ENCODE measurements around the gene KIAA1671.
A peak's percentile ranks its signal among the peaks of the same experiment; 100 is the strongest.

Gene KIAA1671

GRCh38 chr22:25096638-25097405 is 144.3 kb downstream of the KIAA1671 start:
- DNase-seq: no peak

DNA sequence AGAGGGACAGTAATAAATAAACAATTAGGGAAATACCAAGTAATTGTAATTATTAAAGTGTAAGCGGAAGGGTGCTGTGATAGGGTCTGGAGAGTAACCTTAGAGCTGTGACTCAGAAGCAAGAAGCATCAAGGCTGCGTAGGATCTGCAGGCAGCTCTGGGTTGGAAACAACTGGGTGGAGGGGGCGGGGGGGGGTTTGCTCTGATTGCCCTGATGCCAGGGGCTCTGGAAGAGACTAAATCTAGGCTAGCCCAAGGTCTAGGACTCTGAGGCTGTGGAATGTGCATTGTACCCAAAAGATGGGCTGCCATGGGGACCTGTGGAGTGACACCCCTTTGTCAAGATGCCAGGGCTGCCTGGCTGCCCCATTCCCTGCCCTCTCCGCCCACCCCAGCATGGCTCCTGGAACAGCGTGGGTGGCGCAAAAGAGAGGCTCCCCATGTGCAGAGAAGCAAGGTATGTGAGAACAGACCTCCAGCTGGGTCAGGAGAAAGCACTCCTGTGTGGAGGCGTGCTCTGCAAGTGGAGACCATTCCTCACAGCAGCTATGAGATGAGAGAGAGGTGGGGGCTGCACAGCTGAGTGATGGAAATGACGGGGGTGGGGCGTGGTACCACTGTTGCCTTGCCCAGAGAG is 146.0 kb downstream of the KIAA1671 start:
- no peak for DNase-seq

- DNase-seq: no peak
These were observed 146.7 kb downstream of the KIAA1671 start for GRCh38 chr22:25099202-25099601.

- no peak for DNase-seq
These were observed 147.9 kb downstream of the KIAA1671 start for GRCh38 chr22:25100402-25100801.

DNA sequence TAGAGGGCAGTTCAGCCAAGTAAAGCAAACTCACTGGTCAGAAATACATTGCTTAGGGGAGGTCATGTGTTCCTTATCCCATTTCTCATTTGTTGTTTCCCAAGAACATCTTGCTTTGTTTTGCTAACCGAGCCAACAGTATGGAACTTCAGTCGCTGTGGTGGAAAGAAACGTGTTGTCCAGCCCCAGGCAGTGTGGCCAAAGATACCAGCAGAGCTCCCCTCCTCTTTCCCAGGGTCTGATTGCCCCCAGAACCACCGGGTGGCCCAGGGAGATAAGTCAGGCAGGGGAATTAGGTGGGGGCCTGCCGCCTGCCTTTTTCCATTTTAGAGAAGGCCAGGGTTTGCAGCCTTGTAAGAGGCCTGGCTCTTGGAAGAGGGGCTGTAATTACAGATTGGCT is 148.4 kb downstream of the KIAA1671 start:
- DNase-seq: no peak

GRCh38 chr22:25101501-25101900 is 149.0 kb downstream of the KIAA1671 start:
- DNase-seq: no peak

DNA sequence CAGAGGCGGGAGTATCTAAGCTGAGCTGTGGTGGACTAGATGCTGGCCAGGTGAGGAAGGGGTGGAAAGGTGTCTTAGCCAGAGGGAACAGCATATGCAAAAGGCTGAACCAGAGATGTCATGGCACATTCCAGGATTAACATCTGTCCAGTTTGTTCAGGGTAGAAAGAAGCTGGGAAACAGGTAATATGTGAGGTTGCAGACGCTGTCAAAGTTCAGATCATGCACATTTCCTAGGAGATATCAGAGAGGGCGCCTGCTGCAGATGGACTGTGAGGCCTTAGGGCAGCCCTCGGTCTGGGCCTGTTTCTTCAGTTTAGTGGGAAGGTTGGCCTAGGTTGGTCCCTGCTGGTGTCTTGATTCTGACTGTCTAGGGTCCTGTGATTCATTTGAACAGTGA is 149.5 kb downstream of the KIAA1671 start:
- no peak for DNase-seq

DNA sequence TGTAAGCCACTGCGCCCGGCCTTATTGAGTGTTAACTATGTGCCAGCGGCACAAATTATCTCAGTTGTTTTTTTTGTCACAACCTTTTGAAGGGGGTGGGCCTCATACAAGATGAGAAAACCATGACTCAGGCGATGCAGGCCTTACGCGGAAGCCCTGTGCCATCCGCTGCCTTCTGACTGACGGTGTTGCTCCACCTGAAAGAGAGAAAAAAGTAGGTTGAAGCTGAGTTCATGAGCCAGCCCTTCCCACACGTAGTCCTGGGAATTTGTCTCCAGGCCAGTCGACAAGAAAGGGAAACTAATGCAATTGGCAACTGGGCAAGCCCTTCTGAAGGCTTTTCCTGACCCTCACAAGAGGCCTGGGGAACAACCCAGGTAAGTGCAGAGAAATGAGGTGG is 150.2 kb downstream of the KIAA1671 start:
- DNase-seq: no peak

GRCh38 chr22:25104367-25104766 is 151.9 kb downstream of the KIAA1671 start:
- DNase-seq: no peak

DNA sequence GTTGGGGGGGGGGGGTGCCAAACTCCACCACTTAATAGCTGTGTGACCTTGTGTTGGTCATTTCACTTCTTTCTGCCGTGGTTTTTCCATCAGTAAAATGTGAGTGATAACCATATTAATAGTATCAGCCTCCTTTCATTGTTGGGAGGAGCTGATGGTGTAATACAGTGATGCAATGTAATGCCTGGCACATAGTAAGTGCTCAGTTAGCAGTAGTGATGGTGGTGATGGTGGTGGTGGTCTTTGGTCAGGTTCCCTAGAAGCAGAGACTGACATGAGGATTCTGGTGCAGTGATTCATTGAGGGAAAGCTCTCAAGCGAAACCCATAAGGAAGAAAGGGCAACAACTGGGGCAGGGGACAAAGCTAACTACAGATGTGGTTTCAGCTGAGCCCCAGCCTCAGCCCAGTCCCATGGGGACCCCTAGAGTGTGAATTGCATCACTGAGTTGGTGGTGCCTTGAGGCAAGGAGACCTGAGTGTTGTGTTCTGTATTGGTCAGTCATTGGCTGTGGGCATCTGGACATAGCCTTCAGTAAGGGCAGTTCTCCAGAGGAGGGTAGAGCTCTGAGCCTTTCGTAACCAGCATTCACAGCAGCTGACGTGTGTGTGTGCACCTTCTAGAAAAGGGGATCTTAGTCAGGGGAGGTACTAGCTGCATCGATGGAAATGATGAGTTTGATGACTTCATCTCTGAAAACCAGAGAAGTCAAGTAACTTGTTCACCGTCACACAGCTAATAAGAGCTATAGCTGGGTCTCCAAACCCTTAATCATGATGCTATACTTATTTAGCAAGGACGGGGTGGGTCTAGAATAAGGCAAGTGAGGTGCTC is 153.5 kb downstream of the KIAA1671 start:
- DNase-seq: no peak

- no peak for DNase-seq
These were observed 157.5 kb downstream of the KIAA1671 start for GRCh38 chr22:25109878-25110595.

DNA sequence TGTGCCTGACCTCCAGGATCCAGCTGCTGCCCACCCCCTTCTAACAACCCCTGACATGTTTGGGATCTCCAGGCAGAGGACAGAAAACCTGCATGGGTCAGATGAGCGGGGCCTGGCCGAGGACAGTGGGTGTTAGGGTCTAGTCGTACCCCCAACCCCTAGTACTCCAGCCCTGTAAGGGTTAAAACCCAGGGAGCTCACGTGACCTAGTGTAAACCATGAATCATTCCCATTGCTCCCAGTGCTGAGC is 158.0 kb downstream of the KIAA1671 start:
- DNase-seq: no peak

DNA sequence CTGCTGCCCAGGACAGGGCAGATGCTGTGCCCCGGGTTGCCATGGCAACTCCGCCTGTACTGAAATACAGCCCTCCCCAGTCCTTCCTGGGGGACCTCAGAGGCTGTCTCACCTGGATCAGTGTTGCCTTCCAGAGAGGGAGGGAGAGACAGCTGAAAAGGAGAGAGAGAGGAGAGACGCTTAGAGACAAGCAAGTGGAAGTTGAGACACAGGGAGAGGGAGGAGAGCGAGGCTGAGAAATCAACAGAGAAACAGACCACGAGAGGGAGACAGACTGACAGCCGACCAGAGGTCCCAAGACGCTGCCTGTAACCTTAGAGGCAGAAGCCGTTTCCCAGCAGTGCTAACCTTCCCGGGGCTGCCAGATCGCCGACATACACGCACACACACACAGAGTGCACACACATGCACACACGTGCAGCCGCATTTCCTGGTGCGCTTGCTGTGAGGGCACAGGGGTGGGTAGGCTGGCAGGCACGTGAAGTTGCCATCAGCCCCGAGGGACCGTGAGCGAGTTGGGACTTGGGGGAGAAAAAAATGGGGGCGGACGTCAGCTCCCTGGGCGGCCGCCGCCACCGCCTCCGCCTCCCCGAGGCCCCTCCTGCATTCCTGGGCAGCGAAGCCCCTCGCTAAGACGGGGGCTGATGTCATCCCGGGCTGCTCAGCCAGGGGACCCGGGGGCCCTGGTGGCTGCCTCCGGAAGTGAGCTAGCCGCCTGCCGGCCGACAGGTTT is 158.5 kb downstream of the KIAA1671 start:
- DNase-seq: peak; percentile 93

DNA sequence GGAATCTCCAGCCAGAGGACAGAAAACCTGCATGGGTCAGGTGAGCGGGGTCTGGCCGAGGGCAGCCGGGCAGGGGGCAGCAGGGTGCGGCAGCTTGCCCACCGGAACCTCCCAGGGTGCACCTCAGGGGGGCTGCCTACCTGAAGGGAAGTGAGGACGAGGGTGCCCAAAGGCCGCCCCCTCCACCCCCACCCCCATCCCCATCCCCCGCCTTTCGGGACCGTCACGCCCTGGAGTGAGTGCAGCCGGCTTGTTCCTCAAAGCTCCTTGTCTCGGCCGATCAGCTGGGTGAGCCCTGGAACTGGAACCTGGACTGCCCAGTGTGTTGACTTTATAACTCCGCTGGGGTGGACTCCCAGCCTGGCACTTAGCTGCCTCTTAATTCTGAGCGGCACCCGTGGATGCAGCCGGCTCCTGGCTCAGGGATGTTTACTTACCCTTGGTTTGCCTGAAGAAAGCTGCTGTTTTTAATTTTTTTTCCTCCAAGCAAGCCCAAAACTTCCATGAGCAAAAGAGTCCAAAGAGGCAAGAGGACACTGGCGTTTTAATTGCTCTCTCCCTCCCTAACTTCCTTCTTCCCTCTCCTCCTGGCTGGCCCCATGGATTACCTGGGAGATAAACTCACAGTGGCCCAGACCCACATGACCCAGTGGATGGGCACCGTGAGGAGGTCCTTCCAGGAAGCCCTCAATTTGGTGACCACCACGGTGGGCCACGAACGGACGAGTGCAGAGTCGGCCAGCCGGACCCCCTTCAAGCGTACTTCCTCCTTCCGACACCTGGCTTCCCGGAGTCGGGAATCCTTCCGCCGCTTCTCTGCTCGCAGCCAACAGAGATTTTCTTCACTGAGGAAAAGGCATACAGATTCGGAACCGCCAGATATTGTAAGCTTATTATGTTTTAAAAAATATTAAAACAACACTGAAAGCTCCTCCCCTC is 159.3 kb downstream of the KIAA1671 start:
- no peak for DNase-seq

- DNase-seq: no peak
These were observed 160.2 kb downstream of the KIAA1671 start for GRCh38 chr22:25112538-25113253.

GRCh38 chr22:25113316-25113721 is 160.8 kb downstream of the KIAA1671 start:
- no peak for DNase-seq

DNA sequence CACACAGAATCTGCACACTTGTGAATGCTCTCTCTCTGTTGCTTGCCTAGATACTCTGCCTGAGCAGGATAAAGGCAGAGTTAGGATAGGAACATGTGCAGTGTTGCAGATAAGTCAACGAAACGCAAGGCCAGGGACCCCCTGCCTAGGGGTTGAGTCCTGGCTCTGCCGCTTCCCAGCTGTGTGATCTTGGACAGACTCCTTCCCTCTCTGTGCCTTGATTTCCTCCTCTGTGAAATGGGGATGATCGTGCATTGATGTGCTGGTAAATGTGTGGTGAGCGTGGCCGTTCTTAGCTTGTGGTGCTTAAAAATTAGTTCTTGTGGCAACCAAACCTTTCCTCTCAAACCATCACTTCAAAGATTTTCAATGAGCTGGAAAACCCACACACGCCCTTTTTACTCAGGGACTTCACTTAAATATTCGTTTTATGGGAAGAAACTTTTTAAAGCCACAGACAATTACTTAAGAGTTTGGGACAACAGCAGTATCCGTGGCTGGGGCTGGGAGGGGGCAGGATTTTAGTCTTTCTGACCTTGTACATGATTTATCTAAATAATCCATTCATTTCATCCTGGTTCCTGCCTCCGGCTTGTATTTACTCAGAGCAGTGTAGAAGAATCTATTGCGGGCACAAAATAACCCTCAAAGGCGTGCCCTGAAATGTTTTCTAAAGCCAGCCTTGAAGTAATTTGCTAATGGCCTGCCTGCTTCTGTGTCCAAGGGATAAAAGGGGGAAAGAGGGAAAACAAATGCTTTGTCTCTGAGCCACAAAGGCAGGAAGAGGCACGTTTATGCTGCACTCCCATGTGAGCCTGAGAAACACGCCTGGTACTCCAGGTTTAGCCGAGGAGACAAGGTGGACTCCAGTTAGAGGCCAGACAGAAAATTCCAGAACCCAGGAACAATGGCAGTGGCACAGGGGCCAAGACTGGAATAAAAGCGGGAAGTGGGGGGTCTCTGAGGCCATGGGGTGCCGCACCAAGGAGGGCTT is 162.2 kb downstream of the KIAA1671 start:
- no peak for DNase-seq

- DNase-seq: no peak
These were observed 167.1 kb downstream of the KIAA1671 start for GRCh38 chr22:25119609-25120008.

GRCh38 chr22:25120093-25120561 is 167.6 kb downstream of the KIAA1671 start:
- peak; percentile 21 for DNase-seq
